Trophoblast cell (in vitro differentiated cells and primary cell): ENCODE results near the gene SLC23A3.

ENCODE experiments used
- DNase-seq, 2 donors: peaks; one replicate each; pipeline ENCODE4 v3.0.0-alpha.2; 2016
- H2AFZ ChIP-seq: 2 replicates; pipeline ENCODE4 v1.6.1; 2013; ENCODE audit warnings: low read length, moderate library complexity, mild to moderate bottlenecking; ENCODE audit not compliant: insufficient read depth, poor library complexity
- H2AK5ac ChIP-seq: 2 replicates; pipeline ENCODE4 v1.6.1; 2013; ENCODE audit warnings: mild to moderate bottlenecking, low read length
- H2BK120ac ChIP-seq: 2 replicates; pipeline ENCODE4 v1.6.1; 2013; ENCODE audit warnings: low read length, mild to moderate bottlenecking, moderate library complexity; ENCODE audit not compliant: insufficient read depth, poor library complexity
- H2BK12ac ChIP-seq: 2 replicates; pipeline ENCODE4 v1.6.1; 2013; ENCODE audit warnings: mild to moderate bottlenecking, low read length, moderate library complexity
- H2BK5ac ChIP-seq: 2 replicates; pipeline ENCODE4 v1.6.1; 2013; ENCODE audit warnings: low read length, low read depth, moderate library complexity, mild to moderate bottlenecking; ENCODE audit not compliant: poor library complexity
- H3K14ac ChIP-seq: 2 replicates; pipeline ENCODE4 v1.6.1; 2013; ENCODE audit warnings: mild to moderate bottlenecking, low read length
- H3K18ac ChIP-seq: 2 replicates; pipeline ENCODE4 v1.6.1; 2013; ENCODE audit warnings: mild to moderate bottlenecking, low read length
- H3K23ac ChIP-seq: 2 replicates; pipeline ENCODE4 v1.6.1; 2013; ENCODE audit warnings: low read length
- H3K27ac ChIP-seq: 2 replicates; pipeline ENCODE4 v1.5.1; 2013; ENCODE audit warnings: low read depth, mild to moderate bottlenecking, inconsistent platforms, low read length, moderate library complexity
- H3K27me3 ChIP-seq: 2 replicates; pipeline ENCODE4 v1.6.1; 2013; ENCODE audit warnings: inconsistent platforms, mild to moderate bottlenecking, low read length, moderate library complexity; ENCODE audit not compliant: insufficient read depth
- H3K36me3 ChIP-seq, 2 experiments: 1 replicate in 1 of 2; 2 replicates in 1 of 2; pipeline ENCODE4 v1.6.1; 2013; ENCODE audit warnings: low read length in 2 of 2, mild to moderate bottlenecking in 2 of 2, moderate library complexity in 1 of 2; ENCODE audit not compliant: insufficient read depth in 2 of 2, control insufficient read depth in 1 of 2
- H3K4ac ChIP-seq: 2 replicates; pipeline ENCODE4 v1.6.1; 2013; ENCODE audit warnings: low read depth, mild to moderate bottlenecking, low read length, moderate library complexity
- H3K4me1 ChIP-seq, 2 experiments: 1 replicate in 1 of 2; 2 replicates in 1 of 2; pipeline ENCODE4 v1.6.1; 2013; ENCODE audit warnings: low read length in 2 of 2, mild to moderate bottlenecking in 2 of 2, moderate library complexity in 1 of 2; ENCODE audit not compliant: insufficient read depth in 2 of 2, control insufficient read depth in 1 of 2
- H3K4me2 ChIP-seq: 2 replicates; pipeline ENCODE4 v1.6.1; 2013; ENCODE audit warnings: inconsistent platforms, mild to moderate bottlenecking, low read length, moderate library complexity
- H3K4me3 ChIP-seq: 2 replicates; pipeline ENCODE4 v1.5.1; 2013; ENCODE audit warnings: mild to moderate bottlenecking, low read depth, low read length, inconsistent platforms
- H3K79me1 ChIP-seq: one replicate; pipeline ENCODE4 v1.6.1; 2013; ENCODE audit warnings: low read length
- H3K79me2 ChIP-seq: 2 replicates; pipeline ENCODE4 v1.6.1; 2013; ENCODE audit warnings: low read length, mild to moderate bottlenecking; ENCODE audit not compliant: control insufficient read depth, insufficient read depth, poor library complexity
- H3K9ac ChIP-seq: 2 replicates; pipeline ENCODE4 v1.6.1; 2013; ENCODE audit warnings: mild to moderate bottlenecking, low read length
- H3K9me3 ChIP-seq: 2 replicates; pipeline ENCODE4 v1.6.1; 2013; ENCODE audit warnings: low read depth, mild to moderate bottlenecking, control low read depth, inconsistent platforms, low read length; ENCODE audit not compliant: insufficient read depth
- H4K12ac ChIP-seq: 2 replicates; pipeline ENCODE4 v1.6.1; 2013; ENCODE audit warnings: low read depth, mild to moderate bottlenecking, low read length, moderate library complexity
- H4K8ac ChIP-seq: 2 replicates; pipeline ENCODE4 v1.6.1; 2013; ENCODE audit warnings: low read depth, mild to moderate bottlenecking, low read length, moderate library complexity
- H4K91ac ChIP-seq: one replicate; pipeline ENCODE4 v1.6.1; 2013; ENCODE audit warnings: low read depth, mild to moderate bottlenecking, low read length, moderate library complexity
- WGBS: extraction: QIAGEN DNeasy Blood & Tissue Kit; methylation state at CpG from one replicate; pipeline ENCODE4 v1.1.7; 2013; ENCODE audit warnings: missing lambda C conversion rate; ENCODE audit not compliant: insufficient read length, insufficient coverage; ENCODE audit errors: extremely low coverage; 5-methylcytosine and 5-hydroxymethylcytosine counted together

The SLC23A3 gene

GRCh38 chr2:219174146-219174545, 4.3 kb upstream of the SLC23A3 start:
- H3K4me2 ChIP-seq: no peak overlapping the region
- H3K79me2 ChIP-seq: peaks cover 7% of the 10 kb centered on the region
- H2AFZ ChIP-seq: no peak overlapping the region
- H2BK120ac ChIP-seq: no peak overlapping the region
- no peak overlapping the region for H3K27ac ChIP-seq
- H3K9me3 ChIP-seq: no peaks in the 10 kb centered on the region
- H3K79me1 ChIP-seq: peaks cover 20% of the 10 kb centered on the region
- H3K4ac ChIP-seq: no peak overlapping the region
- H4K8ac ChIP-seq: no peak overlapping the region
- H3K4me1 ChIP-seq: peaks cover 3 to 11% of the 10 kb centered on the region in 2 experiments
- no peak overlapping the region for H3K14ac ChIP-seq
- no peak overlapping the region for H2BK5ac ChIP-seq
- no peak overlapping the region for H2AK5ac ChIP-seq
- H3K18ac ChIP-seq: no peak overlapping the region
- WGBS: no CpG with 5 or more reads among the region's 3 CpGs
- H3K4me3 ChIP-seq: no peak overlapping the region
- H2BK12ac ChIP-seq: no peak overlapping the region
- no peak overlapping the region for H3K9ac ChIP-seq
- H3K36me3 ChIP-seq: peaks cover 14 to 18% of the 10 kb centered on the region in 2 experiments
- no peak overlapping the region for H4K91ac ChIP-seq
- H3K23ac ChIP-seq: no peak overlapping the region
- H4K12ac ChIP-seq: no peak overlapping the region
- no peak for DNase-seq
- H3K27me3 ChIP-seq: no peaks in the 10 kb centered on the region

DNA sequence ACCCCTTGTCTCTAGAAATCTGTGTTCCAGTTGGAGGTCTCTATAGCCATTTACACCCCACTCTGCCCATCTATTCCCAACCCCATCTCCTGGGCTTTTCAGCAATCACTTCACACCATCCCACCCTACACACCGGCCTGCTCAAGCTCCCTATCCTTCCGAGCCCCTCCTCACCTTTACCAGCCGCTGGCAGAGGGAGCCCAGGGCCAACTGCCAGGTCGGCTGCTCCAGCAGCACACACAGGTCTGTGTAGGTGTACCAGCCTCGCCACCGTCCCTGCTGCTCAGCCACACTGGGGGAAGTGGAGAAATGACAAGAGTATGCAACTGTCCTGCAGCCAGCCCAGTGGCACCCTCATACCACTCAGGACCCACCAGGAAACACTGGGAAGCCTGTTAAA, 3.3 kb upstream of the SLC23A3 start:
- WGBS: no CpG with 5 or more reads among the region's 6 CpGs
- no peak overlapping the region for H2BK120ac ChIP-seq
- H2BK12ac ChIP-seq: no peak overlapping the region
- no peak overlapping the region for H3K9ac ChIP-seq
- H4K91ac ChIP-seq: no peak overlapping the region
- H3K4ac ChIP-seq: no peak overlapping the region
- no peak for DNase-seq
- H2AK5ac ChIP-seq: no peak overlapping the region
- H3K79me1 ChIP-seq: peaks cover 17% of the 10 kb centered on the region
- H3K27me3 ChIP-seq: no peaks in the 10 kb centered on the region
- H3K9me3 ChIP-seq: no peaks in the 10 kb centered on the region
- H3K23ac ChIP-seq: no peak overlapping the region
- peaks cover 14 to 18% of the 10 kb centered on the region in 2 experiments for H3K36me3 ChIP-seq
- no peak overlapping the region for H3K14ac ChIP-seq
- H3K18ac ChIP-seq: no peak overlapping the region
- H2AFZ ChIP-seq: no peak overlapping the region
- peaks cover 0 to 6% of the 10 kb centered on the region in 2 experiments for H3K4me1 ChIP-seq
- H3K4me3 ChIP-seq: no peak overlapping the region
- H3K79me2 ChIP-seq: peaks cover 2% of the 10 kb centered on the region
- no peak overlapping the region for H3K27ac ChIP-seq
- no peak overlapping the region for H3K4me2 ChIP-seq
- H2BK5ac ChIP-seq: no peak overlapping the region
- no peak overlapping the region for H4K12ac ChIP-seq
- no peak overlapping the region for H4K8ac ChIP-seq

DNA sequence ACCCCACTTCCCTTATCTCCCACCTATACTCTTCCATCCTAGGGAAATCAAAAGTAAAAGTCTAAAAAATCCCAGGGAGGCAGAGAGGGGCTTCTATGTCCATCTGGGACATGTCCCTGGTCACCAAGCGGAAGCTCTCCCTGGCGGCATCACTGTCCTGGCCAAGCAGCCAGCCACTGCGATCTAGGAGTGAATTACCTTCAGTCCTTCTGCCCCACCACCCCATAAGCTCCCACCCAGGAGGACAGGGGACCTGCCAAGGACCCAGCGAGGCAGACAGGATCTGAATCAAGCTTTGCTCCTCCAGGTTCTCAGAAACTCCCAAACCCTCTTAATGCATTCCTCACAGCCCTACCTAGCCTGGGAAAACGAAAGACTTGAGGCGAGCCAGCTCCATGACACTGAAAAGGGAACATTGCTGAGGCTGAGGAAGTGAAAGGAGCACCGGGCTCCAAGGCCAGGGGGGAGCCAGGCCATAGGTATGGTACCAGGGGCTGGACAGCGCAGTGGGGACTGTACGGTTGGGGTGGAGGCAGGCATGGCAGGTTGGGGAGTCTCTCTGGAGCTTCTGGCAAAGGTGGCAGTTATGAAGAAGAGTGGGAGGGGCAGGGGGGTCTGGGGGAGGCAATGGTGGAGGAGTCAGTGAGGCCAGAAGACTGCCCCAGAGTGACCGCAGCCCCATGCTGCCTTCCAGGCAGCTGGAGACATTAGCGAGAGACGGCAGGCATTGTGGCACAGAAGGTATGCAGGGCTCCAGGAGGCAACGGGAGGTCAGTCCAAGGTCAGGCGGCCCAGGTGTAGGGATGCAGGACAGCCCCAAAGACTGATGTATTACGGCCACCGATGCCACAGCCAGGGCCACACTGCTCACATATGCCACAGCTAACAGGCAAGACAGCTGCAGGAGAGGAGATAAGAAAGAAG, 2.7 kb upstream of the SLC23A3 start:
- no peak overlapping the region for H2BK5ac ChIP-seq
- no peak overlapping the region for H2AFZ ChIP-seq
- no peak overlapping the region for H3K14ac ChIP-seq
- no peak overlapping the region for H3K27ac ChIP-seq
- no peaks in the 10 kb centered on the region for H3K27me3 ChIP-seq
- H3K9me3 ChIP-seq: no peaks in the 10 kb centered on the region
- no peak overlapping the region for H3K4me2 ChIP-seq
- H4K91ac ChIP-seq: no peak overlapping the region
- H2BK120ac ChIP-seq: no peak overlapping the region
- no peak overlapping the region for H3K4me3 ChIP-seq
- H4K8ac ChIP-seq: no peak overlapping the region
- peaks cover 0 to 6% of the 10 kb centered on the region in 2 experiments for H3K4me1 ChIP-seq
- no peak overlapping the region for H3K9ac ChIP-seq
- peaks cover 14 to 18% of the 10 kb centered on the region in 2 experiments for H3K36me3 ChIP-seq
- no peak overlapping the region for H3K4ac ChIP-seq
- no peak overlapping the region for H2BK12ac ChIP-seq
- no peak for DNase-seq
- H4K12ac ChIP-seq: no peak overlapping the region
- WGBS: no CpG with 5 or more reads among the region's 16 CpGs
- H3K18ac ChIP-seq: no peak overlapping the region
- H3K23ac ChIP-seq: no peak overlapping the region
- no peaks in the 10 kb centered on the region for H3K79me2 ChIP-seq
- H2AK5ac ChIP-seq: no peak overlapping the region
- H3K79me1 ChIP-seq: peaks cover 13% of the 10 kb centered on the region

DNA sequence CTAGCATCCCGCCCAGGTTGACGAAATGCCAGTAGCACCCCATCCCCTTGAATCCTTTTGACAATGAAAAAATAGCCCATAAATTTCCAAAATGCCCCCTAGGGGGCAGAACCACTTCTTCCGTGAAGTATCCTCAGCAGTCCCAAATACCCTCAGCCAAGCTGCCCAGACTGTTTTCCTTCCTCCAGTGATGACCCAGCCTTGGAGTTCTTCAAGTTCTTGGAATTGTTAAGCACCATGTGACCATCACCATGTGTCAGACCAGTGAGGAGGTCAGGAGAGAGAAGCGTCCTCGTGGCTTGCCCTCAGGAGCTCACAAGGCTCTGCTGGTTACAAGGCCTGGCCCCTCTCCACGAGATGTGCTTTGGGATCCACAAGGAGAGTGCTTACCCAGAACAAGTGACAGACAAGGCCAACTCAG, 1.4 kb upstream of the SLC23A3 start:
- H3K4me2 ChIP-seq: no peak overlapping the region

More for the DNA sequence above, 1.4 kb upstream of the SLC23A3 start:
- Histone ChIP-seq H3K14ac (no peak overlapping the region), H3K9ac (no peak overlapping the region), H3K27ac (peak overlapping the region; percentile 12), H3K18ac (no peak overlapping the region), H2AFZ (no peak overlapping the region), H3K79me1 (peaks cover 4% of the 10 kb centered on the region), H3K27me3 (no peaks in the 10 kb centered on the region), H2BK120ac (no peak overlapping the region), H3K4me1 (peaks cover 0 to 6% of the 10 kb centered on the region in 2 experiments), H4K91ac (peak overlapping the region; percentile 7), H2BK5ac (no peak overlapping the region), H3K4ac (no peak overlapping the region), H2BK12ac (no peak overlapping the region), H3K9me3 (no peaks in the 10 kb centered on the region), H3K79me2 (no peaks in the 10 kb centered on the region), H4K8ac (peak overlapping the region; percentile 4), H2AK5ac (peak overlapping the region; percentile 76), H3K36me3 (peaks cover 14 to 18% of the 10 kb centered on the region in 2 experiments), H4K12ac (no peak overlapping the region), H3K4me3 (no peak overlapping the region), H3K23ac (no peak overlapping the region)
- peak; percentile 93 to 97 for DNase-seq
- WGBS: no CpG with 5 or more reads among the region's 6 CpGs
